H1 (cell line): ENCODE data around the gene MAPRE2. TPM values are rescaled to one million over a fixed set of nuclear protein-coding genes. Genes with fewer than 3 reads are reported as not detected.

Source experiments
- CTCF ChIA-PET: fragments of 300-600 bp; sonication (Branson Sonifier 250); formaldehyde crosslinking; loops from one replicate; lab custom pipeline; 2021; ENCODE audit not compliant: partially characterized antibody; lab: Charles Lee
- POLR2A ChIA-PET: fragments of 300-600 bp; sonication (Branson Sonifier 250); formaldehyde crosslinking; loops from one replicate; lab custom pipeline; 2021; ENCODE audit warnings: inconsistent platforms; ENCODE audit not compliant: partially characterized antibody; lab: Charles Lee
- DNase-seq, 2 experiments: peaks; one replicate each; pipeline versions ENCODE4 v3.0.0 to v3.0.0-alpha.2; 2010 to 2022; ENCODE audit warnings: low spot score in 2 of 2, low read depth in 1 of 2, mixed read lengths in 1 of 2
- FAIRE-seq: peaks from 2 replicates; lab custom pipeline; 2011; peaks lifted over from hg19 to GRCh38; lab: Jason Lieb, UNC
- H2AFZ ChIP-seq: 2 replicates; pipeline ENCODE4 v1.8.1; 2012; ENCODE audit warnings: low read length, inconsistent platforms
- H2AK5ac ChIP-seq: 2 replicates; pipeline ENCODE4 v1.6.1; 2013; ENCODE audit warnings: low read depth, low read length
- H2BK120ac ChIP-seq: replicated peaks from 2 replicates; pipeline ENCODE3; 2013; ENCODE audit warnings: low read depth, low read length, inconsistent platforms
- H2BK12ac ChIP-seq: 2 replicates; pipeline ENCODE4 v1.6.1; 2013; ENCODE audit warnings: low read depth, low read length
- H2BK15ac ChIP-seq: 2 replicates; pipeline ENCODE4 v1.6.1; 2013; ENCODE audit warnings: low read length
- H2BK20ac ChIP-seq: 2 replicates; pipeline ENCODE4 v1.6.1; 2013; ENCODE audit warnings: low read length
- H2BK5ac ChIP-seq: 2 replicates; pipeline ENCODE4 v1.6.1; 2013; ENCODE audit warnings: low read depth, low read length
- H3K14ac ChIP-seq: 2 replicates; pipeline ENCODE4 v1.6.1; 2013; ENCODE audit warnings: inconsistent platforms; ENCODE audit not compliant: insufficient read length
- H3K18ac ChIP-seq: 2 replicates; pipeline ENCODE4 v1.6.1; 2013; ENCODE audit warnings: low read length; ENCODE audit errors: extremely low read depth
- H3K23ac ChIP-seq: 2 replicates; pipeline ENCODE4 v1.6.1; 2013; ENCODE audit warnings: inconsistent platforms; ENCODE audit not compliant: insufficient read length
- H3K23me2 ChIP-seq: 2 replicates; pipeline ENCODE4 v1.6.1; 2013; ENCODE audit warnings: low read depth, low read length
- H3K27ac ChIP-seq: 2 replicates; pipeline ENCODE4 v1.6.1; 2011; ENCODE audit warnings: low read depth, low read length, inconsistent platforms
- H3K27me3 ChIP-seq, 4 experiments: replicated peaks in 1 of 4; 1 replicate in 1 of 4; 2 replicates in 3 of 4; pipeline versions ENCODE4 v1.6.1 to v1.8.1; 2011 to 2013; ENCODE audit warnings: low read length in 3 of 4, mild to moderate bottlenecking in 3 of 4, inconsistent platforms in 2 of 4, mixed read lengths in 2 of 4, moderate library complexity in 1 of 4; ENCODE audit not compliant: control insufficient read depth in 3 of 4, insufficient read depth in 3 of 4; ENCODE audit errors: extremely low read depth in 1 of 4
- H3K36me3 ChIP-seq, 4 experiments: 2 replicates each; pipeline versions ENCODE4 v1.6.1 to v1.8.1; 2011 to 2013; ENCODE audit warnings: mild to moderate bottlenecking in 4 of 4, low read length in 3 of 4, moderate library complexity in 2 of 4, control low read depth in 1 of 4, inconsistent platforms in 1 of 4; ENCODE audit not compliant: insufficient read depth in 4 of 4, control insufficient read depth in 2 of 4
- H3K4ac ChIP-seq: replicated peaks from 2 replicates; pipeline ENCODE3; 2013; ENCODE audit warnings: low read length, low read depth, mixed read lengths, inconsistent platforms; ENCODE audit not compliant: insufficient read length
- H3K4me1 ChIP-seq, 4 experiments: replicated peaks in 1 of 4; 1 replicate in 1 of 4; 2 replicates in 3 of 4; pipeline versions ENCODE4 v1.6.1 to v1.8.1; 2011 to 2013; ENCODE audit warnings: low read length in 3 of 4, inconsistent platforms in 2 of 4, mixed read lengths in 1 of 4; ENCODE audit not compliant: insufficient read depth in 4 of 4, control insufficient read depth in 3 of 4
- H3K4me2 ChIP-seq, 2 experiments: 2 replicates each; pipeline versions ENCODE4 v1.6.1 to v1.8.1; 2011 to 2013; ENCODE audit warnings: low read depth in 2 of 2, low read length in 2 of 2, control low read depth in 1 of 2, inconsistent platforms in 1 of 2, mild to moderate bottlenecking in 1 of 2; ENCODE audit not compliant: insufficient read depth in 1 of 2
- H3K4me3 ChIP-seq, 4 experiments: fragments of 200-600, 300-600 bp in 1 of 4; sonication (generic), shearing (Covaris generic), sonication (Bioruptor Twin) in 1 of 4; 2 replicates each; pipeline versions ENCODE4 v1.5.1 to v1.8.1; 2011 to 2016; ENCODE audit warnings: low read length in 4 of 4, low read depth in 3 of 4, control low read depth in 2 of 4, inconsistent platforms in 2 of 4, mild to moderate bottlenecking in 2 of 4, mixed read lengths in 1 of 4, moderate library complexity in 1 of 4; ENCODE audit not compliant: insufficient read depth in 2 of 4; ENCODE audit errors: extremely low read depth in 1 of 4
- H3K56ac ChIP-seq: replicated peaks from 2 replicates; pipeline ENCODE3; 2013; ENCODE audit warnings: low read depth, mild to moderate bottlenecking, mixed read lengths, low read length, inconsistent platforms; ENCODE audit not compliant: insufficient read length
- H3K79me1 ChIP-seq: 2 replicates; pipeline ENCODE4 v1.6.1; 2013; ENCODE audit warnings: low read depth, low read length, control low read depth
- H3K79me2 ChIP-seq, 2 experiments: 2 replicates each; pipeline versions ENCODE4 v1.6.1 to v1.8.1; 2012 to 2013; ENCODE audit warnings: low read length in 2 of 2, mild to moderate bottlenecking in 2 of 2, inconsistent platforms in 1 of 2; ENCODE audit not compliant: insufficient read depth in 2 of 2, control insufficient read depth in 1 of 2
- H3K9ac ChIP-seq, 4 experiments: replicated peaks in 1 of 4; 1 replicate in 1 of 4; 2 replicates in 3 of 4; pipeline versions ENCODE4 v1.6.1 to v1.8.1; 2011 to 2013; ENCODE audit warnings: low read depth in 3 of 4, low read length in 3 of 4, control low read depth in 2 of 4, mild to moderate bottlenecking in 2 of 4, moderate library complexity in 2 of 4, inconsistent platforms in 1 of 4; ENCODE audit errors: extremely low read depth in 1 of 4
- H3K9me3 ChIP-seq, 2 experiments: 2 replicates each; pipeline versions ENCODE4 v1.6.1 to v1.8.1; 2012 to 2013; ENCODE audit warnings: mild to moderate bottlenecking in 2 of 2, moderate library complexity in 2 of 2, control low read depth in 1 of 2, inconsistent platforms in 1 of 2, low read depth in 1 of 2, low read length in 1 of 2, mixed read lengths in 1 of 2; ENCODE audit not compliant: insufficient read depth in 2 of 2
- H4K20me1 ChIP-seq, 2 experiments: replicated peaks in 1 of 2; 2 replicates each; pipeline versions ENCODE3 to v1.8.1; 2011 to 2013; ENCODE audit warnings: inconsistent platforms in 2 of 2, low read length in 2 of 2, mild to moderate bottlenecking in 1 of 2; ENCODE audit not compliant: insufficient read depth in 2 of 2, control insufficient read depth in 1 of 2
- H4K5ac ChIP-seq: 2 replicates; pipeline ENCODE4 v1.6.1; 2013; ENCODE audit warnings: low read length, low read depth, mixed read lengths, inconsistent platforms; ENCODE audit not compliant: insufficient read length
- H4K8ac ChIP-seq: 2 replicates; pipeline ENCODE4 v1.8.0; 2013; ENCODE audit warnings: mild to moderate bottlenecking, moderate library complexity, low read length, inconsistent platforms; ENCODE audit not compliant: insufficient read depth; ENCODE audit errors: extremely low read depth
- H4K91ac ChIP-seq: replicated peaks from 2 replicates; pipeline ENCODE3; 2013; ENCODE audit warnings: low read length, mixed read lengths, inconsistent platforms; ENCODE audit not compliant: insufficient read length
- CEBPB ChIP-seq: IDR thresholded peaks from 2 replicates; pipeline ENCODE4 v1.6.1; 2012; ENCODE audit warnings: low read depth, low read length
- SP4 ChIP-seq: IDR thresholded peaks from 2 replicates; pipeline ENCODE4 v1.6.1; 2012; ENCODE audit warnings: low read length, inconsistent platforms
- WGBS, 2 experiments: shearing (Covaris generic) in 1 of 2; methylation state at CpG; one replicate each; pipeline versions ENCODE4 v1.1.6 to v1.1.7; 2013 to 2015; ENCODE audit warnings: low lambda C conversion rate in 2 of 2, mixed read lengths in 2 of 2, inconsistent platforms in 1 of 2, low coverage in 1 of 2, missing lambda C conversion rate in 1 of 2; ENCODE audit not compliant: insufficient replicate concordance in 2 of 2, insufficient coverage in 1 of 2, insufficient read length in 1 of 2; ENCODE audit errors: extremely low coverage in 1 of 2, missing lambda C conversion rate in 1 of 2; 5-methylcytosine and 5-hydroxymethylcytosine counted together
- polyA plus RNA-seq, 7 experiments: library from polyadenylated mRNA; depleted of rRNA in 3 of 7; stranded (reverse) in 5 of 7; unstranded in 2 of 7; fragments of >200 nt in 5 of 7; fragments of 200-250 nt in 2 of 7; gene quantifications; 1 replicate in 5 of 7; 2 replicates in 1 of 7; 4 replicates in 1 of 7; pipeline versions ENCODE4 v1.2.1 to v1.2.3, GENCODE V29; 2011 to 2013; ENCODE audit warnings: missing spikeins in 2 of 7, mixed read lengths in 2 of 7
- total RNA-seq: library from RNA; stranded (reverse); fragmentation: NEBNext Ultra II Directional; extraction: Animal tissue kit (Norgen Biotek cat#: 25700); gene quantifications from 2 replicates; pipeline ENCODE4 v1.2.1, GENCODE V29; 2021

MAPRE2 gene
- total and polyA plus RNA-seq, 2 of the 8 experiments (the other 6 are each of a cell fraction or from before 2014, with no cell fraction given) = 32.6 to 33.1 TPM

GRCh38 chr18:35192415-35192814, 151.2 kb downstream of the MAPRE2 start:
- H3K9ac ChIP-seq = no peak overlapping the region
- no peak overlapping the region for H3K14ac ChIP-seq
- no peaks in the 10 kb centered on the region for H3K9me3 ChIP-seq
- H2AK5ac ChIP-seq = no peak overlapping the region
- no peak overlapping the region for H3K23ac ChIP-seq
- FAIRE-seq = no peak
- no peak for DNase-seq
- H2BK5ac ChIP-seq = no peak overlapping the region
- no peak overlapping the region; the same call in 1 of the 2 replicates for H2BK12ac ChIP-seq
- WGBS, 2 experiments = 81% methylated on average over 4 of the region's 4 CpGs; no CpG with 5 or more reads in 1 of the 2 experiments
- H3K4me1 ChIP-seq = peaks cover 2 to 13% (median 6%) of the 10 kb centered on the region in 4 experiments; a peak in 5 of 7 replicates
- ChIA-PET POLR2A (interaction anchor here (0.9 to 1.0 kb wide), 2 partner anchors 11 to 58 kb away, joined by 3 read pairs; no protein-coding TSS in a partner anchor), CTCF (interaction anchor here (0.6 to 1.0 kb wide), 4 partner anchors 12 to 935 kb away, joined by 3 to 4 read pairs (median 3); no protein-coding TSS in a partner anchor)
- H4K20me1 ChIP-seq = no peaks in the 10 kb centered on the region
- no peak overlapping the region for H3K27ac ChIP-seq
- H3K4ac ChIP-seq = no peak overlapping the region
- H2BK15ac ChIP-seq = no peak overlapping the region
- peak overlapping the region; percentile 91 for H2BK20ac ChIP-seq
- H3K4me3 ChIP-seq = no peak overlapping the region
- H3K27me3 ChIP-seq = no peaks in the 10 kb centered on the region
- H3K79me2 ChIP-seq = no peaks in the 10 kb centered on the region
- H2BK120ac ChIP-seq = peak overlapping the region; percentile 33
- H3K56ac ChIP-seq = no peak overlapping the region
- no peak overlapping the region for H4K5ac ChIP-seq
- H3K4me2 ChIP-seq = no peak overlapping the region
- H3K36me3 ChIP-seq = no peaks in the 10 kb centered on the region
- H3K18ac ChIP-seq = no peak overlapping the region
- H4K91ac ChIP-seq = no peak overlapping the region
- H3K23me2 ChIP-seq = no peaks in the 10 kb centered on the region
- no peaks in the 10 kb centered on the region for H3K79me1 ChIP-seq
- H2AFZ ChIP-seq = no peak overlapping the region
- H4K8ac ChIP-seq = no peak overlapping the region
- TF ChIP-seq CEBPB (no peak), SP4 (no peak)
